Stomach smooth muscle (tissue), 2 donors: Measurements from ENCODE around the gene ABCB9.

Source experiments
- H3K27ac ChIP-seq: one replicate; pipeline ENCODE4 v1.7.0; 2013; ENCODE audit warnings: mild to moderate bottlenecking, low read length, inconsistent platforms
- H3K27me3 ChIP-seq, 2 donors: one replicate each; pipeline ENCODE4 v1.7.0; 2013; ENCODE audit warnings: low read length in 2 of 2; ENCODE audit not compliant: insufficient read depth in 2 of 2, control insufficient read depth in 1 of 2
- H3K36me3 ChIP-seq, 2 donors: one replicate each; pipeline ENCODE4 v1.7.0; 2013; ENCODE audit warnings: low read length in 2 of 2; ENCODE audit not compliant: control insufficient read depth in 2 of 2, insufficient read depth in 2 of 2
- H3K4me1 ChIP-seq: one replicate; pipeline ENCODE4 v1.7.0; 2013; ENCODE audit warnings: low read length; ENCODE audit not compliant: control insufficient read depth, insufficient read depth
- H3K4me3 ChIP-seq, 2 donors: one replicate each; pipeline ENCODE4 v1.7.0; 2013; ENCODE audit warnings: low read length in 2 of 2
- H3K9ac ChIP-seq, 2 donors: one replicate each; pipeline ENCODE4 v1.7.0; 2013; ENCODE audit warnings: low read length in 2 of 2, mild to moderate bottlenecking in 1 of 2
- H3K9me3 ChIP-seq, 2 donors: one replicate each; pipeline ENCODE4 v1.7.0; 2013; ENCODE audit warnings: low read length in 2 of 2; ENCODE audit not compliant: control insufficient read depth in 2 of 2
- donor health status: healthy.
- donor health status: Pancreatic carcinoma.

Gene ABCB9

GRCh38 chr12:122987086-122987951 is 21.1 kb upstream of the ABCB9 start:
- Histone ChIP-seq H3K27ac (no peak overlapping the region), H3K27me3 (no peaks in the 10 kb centered on the region), H3K9ac (no peak overlapping the region), H3K4me3 (no peak overlapping the region), H3K4me1 (peaks cover 33% of the 10 kb centered on the region), H3K9me3 (no peaks in the 10 kb centered on the region), H3K36me3 (peaks cover 11 to 26% of the 10 kb centered on the region in 2 donors)

GRCh38 chr12:122986258-122986871 is 20.1 kb upstream of the ABCB9 start:
- Histone ChIP-seq H3K9me3 (no peaks in the 10 kb centered on the region), H3K27me3 (no peaks in the 10 kb centered on the region), H3K9ac (no peak overlapping the region), H3K4me1 (peaks cover 42% of the 10 kb centered on the region), H3K36me3 (peaks cover 11 to 26% of the 10 kb centered on the region in 2 donors), H3K4me3 (no peak overlapping the region), H3K27ac (no peak overlapping the region)

GRCh38 chr12:122985338-122986257 is 19.3 kb upstream of the ABCB9 start:
- Histone ChIP-seq H3K27me3 (no peaks in the 10 kb centered on the region), H3K4me3 (no peak overlapping the region), H3K36me3 (peaks cover 11 to 26% of the 10 kb centered on the region in 2 donors), H3K9me3 (no peaks in the 10 kb centered on the region), H3K4me1 (peaks cover 46% of the 10 kb centered on the region), H3K27ac (peak overlapping the region; percentile 55), H3K9ac (no peak overlapping the region)

GRCh38 chr12:122984612-122985337 is 18.5 kb upstream of the ABCB9 start:
- Histone ChIP-seq H3K9me3 (no peaks in the 10 kb centered on the region), H3K36me3 (peaks cover 11 to 25% of the 10 kb centered on the region in 2 donors), H3K9ac (peak overlapping the region in 1 of 2 donors; percentile 21), H3K4me3 (peak overlapping the region in 1 of 2 donors; percentile 40), H3K4me1 (peaks cover 52% of the 10 kb centered on the region), H3K27me3 (no peaks in the 10 kb centered on the region), H3K27ac (peak overlapping the region; percentile 55)

GRCh38 chr12:122983789-122984515 is 17.7 kb upstream of the ABCB9 start:
- Histone ChIP-seq H3K4me3 (no peak overlapping the region), H3K9me3 (no peaks in the 10 kb centered on the region), H3K9ac (peak overlapping the region in 1 of 2 donors; percentile 21), H3K27ac (peak overlapping the region; percentile 55), H3K4me1 (peaks cover 60% of the 10 kb centered on the region), H3K27me3 (no peaks in the 10 kb centered on the region), H3K36me3 (peaks cover 11 to 25% of the 10 kb centered on the region in 2 donors)

- Histone ChIP-seq H3K4me3 (no peak overlapping the region), H3K36me3 (peaks cover 11 to 22% of the 10 kb centered on the region in 2 donors), H3K9me3 (no peaks in the 10 kb centered on the region), H3K9ac (peak overlapping the region in 1 of 2 donors; percentile 29), H3K27ac (peak overlapping the region; percentile 41), H3K4me1 (peaks cover 65% of the 10 kb centered on the region), H3K27me3 (no peaks in the 10 kb centered on the region)
Observed at GRCh38 chr12:122982963-122983788, 16.9 kb upstream of the ABCB9 start.

GRCh38 chr12:122982477-122982815 is 16.2 kb upstream of the ABCB9 start:
- Histone ChIP-seq H3K36me3 (peaks cover 11 to 19% of the 10 kb centered on the region in 2 donors), H3K9me3 (no peaks in the 10 kb centered on the region), H3K27me3 (no peaks in the 10 kb centered on the region), H3K27ac (peak overlapping the region; percentile 41), H3K4me3 (peak overlapping the region in 1 of 2 donors; percentile 87), H3K9ac (peak overlapping the region; percentile 22 to 42), H3K4me1 (peaks cover 67% of the 10 kb centered on the region)

GRCh38 chr12:122981587-122982476 is 15.6 kb upstream of the ABCB9 start:
- Histone ChIP-seq H3K4me3 (peak overlapping the region; percentile 87 to 89), H3K4me1 (peaks cover 71% of the 10 kb centered on the region), H3K27ac (peak overlapping the region; percentile 69), H3K9ac (peak overlapping the region; percentile 80 to 84), H3K9me3 (no peaks in the 10 kb centered on the region), H3K27me3 (no peaks in the 10 kb centered on the region), H3K36me3 (peaks cover 5 to 18% of the 10 kb centered on the region in 2 donors)
